HCT116 (cell line): ENCODE measurements around the gene MEGF6. TPM values are rescaled to one million over a fixed set of nuclear protein-coding genes. Genes with fewer than 3 reads are reported as not detected.
A peak's percentile ranks its signal among the peaks of the same experiment; 100 is the strongest.

ENCODE experiments used
- ATAC-seq: fragments of 200-7000 bp; cut with Tn5 transposase; 2 replicates; pipeline ENCODE4 v1.9.1; 2020; ENCODE audit warnings: mild to moderate bottlenecking, moderate library complexity
- BruUV-seq: library from RNA; stranded (reverse); fragments of 400-500 nt; replicated peaks from 2 replicates; lab custom pipeline; 2021; lab: Mats Ljungman, UMichigan
- CTCF ChIA-PET: fragments of 300-600 bp; sonication (Branson Sonifier 250); formaldehyde crosslinking; loops from one replicate; lab custom pipeline; 2021; ENCODE audit warnings: antibody characterized with exemption; lab: Charles Lee
- POLR2A ChIA-PET: fragments of 300-600, 350-600 bp; sonication (Branson Sonifier 250); formaldehyde crosslinking; loops from one replicate; lab custom pipeline; 2021; ENCODE audit warnings: antibody characterized with exemption; lab: Charles Lee
- RAD21 ChIA-PET, 2 experiments: fragments of 300-600 bp; sonication (Branson Sonifier 250); formaldehyde crosslinking; loops; one replicate each; lab custom pipeline; 2023; ENCODE audit warnings: low total read pairs in 2 of 2; ENCODE audit not compliant: uncharacterized antibody in 2 of 2, unreplicated experiment in 2 of 2, low non-redundant PET in 1 of 2; lab: Charles Lee
- DNase-seq: peaks from one replicate; pipeline ENCODE4 v3.0.0-alpha.2; 2010; ENCODE audit warnings: low read depth, low spot score
- H2AFZ ChIP-seq: fragments of 200-600 bp; shearing (Covaris generic), sonication (generic); 2 replicates; pipeline ENCODE4 v1.6.1; 2017; ENCODE audit warnings: low read depth, mixed run types, mixed read lengths, antibody characterized with exemption, low read length; ENCODE audit not compliant: poor library complexity, severe bottlenecking
- H3K27ac ChIP-seq: 2 replicates; pipeline ENCODE4 v1.5.1; 2012; ENCODE audit warnings: low read depth, low read length
- H3K27me3 ChIP-seq: fragments of 200-600 bp; sonication (generic); 2 replicates; pipeline ENCODE4 v1.6.1; 2016; ENCODE audit warnings: mixed run types, low read length, mixed read lengths; ENCODE audit not compliant: insufficient read depth
- H3K36me3 ChIP-seq, 2 experiments: fragments of 200-500 bp in 1 of 2; fragments of 200-600 bp in 1 of 2; sonication (Bioruptor generic) in 1 of 2; sonication (generic) in 1 of 2; 2 replicates each; pipeline versions ENCODE4 v1.5.1 to v1.6.1; 2014 to 2016; ENCODE audit warnings: low read length in 2 of 2, inconsistent platforms in 1 of 2, mixed read lengths in 1 of 2, mixed run types in 1 of 2; ENCODE audit not compliant: insufficient read depth in 2 of 2, control insufficient read depth in 1 of 2
- H3K4me1 ChIP-seq, 2 experiments: fragments of 200-600 bp in 1 of 2; sonication (generic) in 1 of 2; 2 replicates each; pipeline versions ENCODE4 v1.5.1 to v1.6.1; 2012 to 2017; ENCODE audit warnings: low read length in 2 of 2, inconsistent platforms in 1 of 2, mild to moderate bottlenecking in 1 of 2, mixed read lengths in 1 of 2, mixed run types in 1 of 2, moderate library complexity in 1 of 2; ENCODE audit not compliant: insufficient read depth in 2 of 2, control insufficient read depth in 1 of 2
- H3K4me2 ChIP-seq: fragments of 200-600 bp; sonication (generic); 2 replicates; pipeline ENCODE4 v1.6.1; 2017; ENCODE audit warnings: mixed run types, low read length, mixed read lengths
- H3K4me3 ChIP-seq, 2 experiments: fragments of 200-600 bp in 1 of 2; sonication (generic) in 1 of 2; replicated peaks in 1 of 2; 2 replicates each; pipeline ENCODE4 v1.5.1; 2011 to 2016; ENCODE audit warnings: low read length in 2 of 2, control low read depth in 1 of 2, low read depth in 1 of 2, mild to moderate bottlenecking in 1 of 2, mixed read lengths in 1 of 2, mixed run types in 1 of 2
- H3K79me2 ChIP-seq: fragments of 200-600 bp; sonication (generic); 2 replicates; pipeline ENCODE4 v1.6.1; 2017; ENCODE audit warnings: mild to moderate bottlenecking, mixed run types, low read length, moderate library complexity, mixed read lengths; ENCODE audit not compliant: insufficient read depth
- H3K9ac ChIP-seq: fragments of 200-600 bp; sonication (generic); 2 replicates; pipeline ENCODE4 v1.6.1; 2016; ENCODE audit warnings: low read length, mixed read lengths
- H3K9me2 ChIP-seq: fragments of 200-600 bp; sonication (generic), shearing (Covaris generic); 2 replicates; pipeline ENCODE4 v1.6.1; 2017; ENCODE audit warnings: mixed run types, mild to moderate bottlenecking, moderate library complexity; ENCODE audit not compliant: insufficient read depth
- H3K9me3 ChIP-seq, 2 experiments: fragments of 200-500 bp in 1 of 2; fragments of 200-600 bp in 1 of 2; sonication (Bioruptor generic) in 1 of 2; sonication (generic) in 1 of 2; 2 replicates each; pipeline ENCODE4 v1.6.1; 2014 to 2017; ENCODE audit warnings: low read length in 2 of 2, mixed read lengths in 2 of 2, inconsistent platforms in 1 of 2, low read depth in 1 of 2, mild to moderate bottlenecking in 1 of 2, mixed run types in 1 of 2, moderate library complexity in 1 of 2; ENCODE audit not compliant: control insufficient read depth in 1 of 2, insufficient read depth in 1 of 2
- H4K20me1 ChIP-seq: fragments of 200-600 bp; sonication (generic), shearing (Covaris generic); 2 replicates; pipeline ENCODE4 v1.6.1; 2017; ENCODE audit warnings: mixed run types, mild to moderate bottlenecking, moderate library complexity; ENCODE audit not compliant: insufficient read depth
- CBX3 ChIP-seq: IDR thresholded peaks from 2 replicates; pipeline ENCODE4 v1.6.1; 2012; ENCODE audit warnings: low read depth
- CEBPB ChIP-seq: IDR thresholded peaks from 2 replicates; pipeline ENCODE4 v1.6.1; 2012; ENCODE audit warnings: low read depth
- EGR1 ChIP-seq: IDR thresholded peaks from 2 replicates; pipeline ENCODE4 v1.6.1; 2012; ENCODE audit warnings: low read depth
- EZH2 ChIP-seq: fragments of 200-600 bp; sonication (generic); IDR thresholded peaks from 2 replicates; pipeline ENCODE4 v1.6.1; 2017; ENCODE audit warnings: antibody characterized with exemption, mixed run types
- JUND ChIP-seq: IDR thresholded peaks from 2 replicates; pipeline ENCODE4 v1.6.1; 2012
- MAX ChIP-seq: IDR thresholded peaks from 2 replicates; pipeline ENCODE4 v1.6.1; 2012
- POLR2A ChIP-seq: IDR thresholded peaks from 2 replicates; pipeline ENCODE4 v1.7.0; 2011; ENCODE audit warnings: borderline replicate concordance; ENCODE audit not compliant: insufficient read depth, insufficient read length; ENCODE audit errors: extremely low read depth
- RAD21 ChIP-seq: IDR thresholded peaks from 2 replicates; pipeline ENCODE4 v1.6.1; 2012; ENCODE audit warnings: low read depth, mild to moderate bottlenecking
- SIN3A ChIP-seq: IDR thresholded peaks from 2 replicates; pipeline ENCODE4 v1.6.1; 2012; ENCODE audit warnings: low read depth
- SP1 ChIP-seq: IDR thresholded peaks from 2 replicates; pipeline ENCODE4 v1.6.1; 2012; ENCODE audit warnings: low read depth
- SRF ChIP-seq: IDR thresholded peaks from 2 replicates; pipeline ENCODE4 v1.6.1; 2012; ENCODE audit warnings: low read depth
- ZBTB33 ChIP-seq: IDR thresholded peaks from 2 replicates; pipeline ENCODE4 v1.6.1; 2011; ENCODE audit warnings: mild to moderate bottlenecking, low read length, moderate library complexity; ENCODE audit not compliant: insufficient replicate concordance; ENCODE audit errors: extremely low read depth
- ZFX ChIP-seq: fragments of 450-650 bp; IDR thresholded peaks from 2 replicates; pipeline ENCODE4 v1.6.1; 2017
- intact Hi-C: fragments of 100-400 bp; cut with micrococcal nuclease; formaldehyde crosslinking; loops from 2 replicates; pipeline ENCODE4 v1.10.0; 2022
- total RNA-seq: library from RNA; stranded (reverse); gene quantifications from one replicate; pipeline ENCODE4 v1.2.1, GENCODE V29; 2021; ENCODE audit not compliant: unreplicated experiment

Gene MEGF6
- total RNA-seq, 1 experiment from 2014 or later, result 47.6 TPM

- H3K9me3 ChIP-seq, result no peaks in the 10 kb centered on the region
- no peak for TF ChIP-seq EGR1
- TF ChIP-seq JUND, result no peak
- no peak for TF ChIP-seq RAD21
- no peak for TF ChIP-seq SIN3A
- TF ChIP-seq SP1, result no peak
- no peak for TF ChIP-seq SRF
- TF ChIP-seq MAX, result no peak
- TF ChIP-seq, all 23 proteins: peak for 0
- CTCF ChIA-PET, result no interaction called here
- RAD21 ChIA-PET, result no interaction called here
- ATAC-seq, result no peak
- no peak overlapping the region for H3K9ac ChIP-seq
- intact Hi-C loops, result no loop called here
- no peaks in the 10 kb centered on the region for H3K9me2 ChIP-seq
- H3K27ac ChIP-seq, result no peak overlapping the region
- H3K36me3 ChIP-seq, result no peaks in the 10 kb centered on the region
- no TSS peak for BruUV-seq
- no peaks in the 10 kb centered on the region for H4K20me1 ChIP-seq
- H3K4me2 ChIP-seq, result peak overlapping the region; percentile 61; the same call in 1 of the 2 replicates
- no peak overlapping the region for H3K4me3 ChIP-seq
- no peak overlapping the region for H2AFZ ChIP-seq
- no peaks in the 10 kb centered on the region for H3K79me2 ChIP-seq
- H3K4me1 ChIP-seq, result peaks cover 6 to 33% of the 10 kb centered on the region in 2 experiments; a peak in 2 of 4 replicates
- H3K27me3 ChIP-seq, result no peaks in the 10 kb centered on the region
- POLR2A ChIA-PET, result interaction anchor here (0.9 kb wide), 1 partner anchor 116 kb away, joined by 3 read pairs; no protein-coding TSS in a partner anchor
- no peak for DNase-seq
Measured at GRCh38 chr1:3502641-3503524, 108.4 kb downstream of the MEGF6 start.

DNA sequence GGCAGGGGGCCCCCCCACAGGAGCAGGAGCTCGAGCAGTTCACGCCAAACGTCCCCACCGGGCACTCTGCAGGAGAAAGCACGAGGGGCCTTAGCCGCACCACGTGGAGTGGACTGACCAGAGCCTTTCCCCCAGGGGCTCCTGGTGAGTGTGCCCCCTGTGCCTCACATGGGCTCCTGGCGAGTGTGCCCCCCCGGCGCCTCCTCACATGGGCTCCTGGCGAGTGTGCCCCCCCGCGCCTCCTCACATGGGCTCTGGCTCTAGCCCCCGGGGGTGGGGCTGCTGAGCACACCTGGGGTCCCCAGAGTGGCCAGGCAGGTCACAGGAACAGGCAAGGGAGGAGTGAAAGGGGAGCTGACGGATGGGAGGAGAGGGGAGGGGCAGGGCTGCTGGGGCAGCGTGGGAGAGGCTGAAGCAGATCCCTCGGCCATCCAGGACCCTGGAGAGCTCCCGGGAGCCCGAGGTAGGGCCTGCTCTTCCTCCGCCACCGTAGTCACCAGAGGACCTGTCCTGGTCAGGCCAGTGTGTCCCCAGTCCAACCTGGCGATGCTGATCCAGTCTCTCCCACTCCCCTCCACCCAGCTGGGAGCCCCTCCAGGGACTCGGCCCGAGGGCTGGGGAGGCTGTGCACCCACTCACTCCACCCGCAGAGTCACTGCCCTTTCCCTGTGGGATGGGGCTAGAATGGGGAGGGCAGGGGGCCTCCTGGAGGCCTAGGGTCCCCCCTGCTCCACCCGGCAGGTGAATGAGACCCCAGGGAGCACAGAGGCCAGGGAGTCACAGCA, 109.3 kb downstream of the MEGF6 start:
- H3K4me3 ChIP-seq, result no peak overlapping the region
- ChIA-PET CTCF (no interaction called here), POLR2A (interaction anchor here (0.9 kb wide), 1 partner anchor 117 kb away, joined by 3 read pairs; no protein-coding TSS in a partner anchor), RAD21 (no interaction called here)
- ATAC-seq (peak; percentile 44), DNase-seq (no peak)
- no peak overlapping the region for H3K9ac ChIP-seq
- intact Hi-C loops, result no loop called here
- H3K79me2 ChIP-seq, result no peaks in the 10 kb centered on the region
- BruUV-seq, result no TSS peak
- H3K4me1 ChIP-seq, result peaks cover 6 to 33% of the 10 kb centered on the region in 2 experiments; a peak in 2 of 4 replicates
- no peak overlapping the region for H3K4me2 ChIP-seq
- no peaks in the 10 kb centered on the region for H3K27me3 ChIP-seq
- no peak overlapping the region for H2AFZ ChIP-seq
- no peak overlapping the region; the same call in 1 of the 2 replicates for H3K27ac ChIP-seq
- H4K20me1 ChIP-seq, result no peaks in the 10 kb centered on the region
- H3K9me3 ChIP-seq, result no peaks in the 10 kb centered on the region
- no peaks in the 10 kb centered on the region for H3K9me2 ChIP-seq
- H3K36me3 ChIP-seq, result no peaks in the 10 kb centered on the region
- no peak for TF ChIP-seq SP1
- no peak for TF ChIP-seq ZFX
- TF ChIP-seq EZH2, result no peak
- TF ChIP-seq POLR2A, result no peak
- TF ChIP-seq CEBPB, result no peak
- no peak for TF ChIP-seq SRF
- no peak for TF ChIP-seq ZBTB33
- no peak for TF ChIP-seq CBX3
